Left ventricle myocardium inferior (tissue), 1 donor: ENCODE measurements around the gene CCNB1. TPM values are rescaled to one million over a fixed set of nuclear protein-coding genes. Genes with fewer than 3 reads are reported as not detected.
"Not testable (repeated sequence)": the region's sequence is repeated elsewhere in the genome, so short reads cannot be mapped to it uniquely, and the experiment has no call there.

Experiments
- DNase-seq: peaks from one replicate; pipeline ENCODE4 v3.0.0-alpha.2; 2020
- H3K27ac ChIP-seq: fragments of 200-600 bp; replicated peaks from 2 replicates; pipeline ENCODE4 v1.8.0; 2021
- H3K27me3 ChIP-seq: fragments of 200-600 bp; 2 replicates; pipeline ENCODE4 v1.8.0; 2021; ENCODE audit warnings: low read depth
- H3K36me3 ChIP-seq: fragments of 200-600 bp; 2 replicates; pipeline ENCODE4 v1.8.0; 2021
- H3K4me1 ChIP-seq: fragments of 200-600 bp; 2 replicates; pipeline ENCODE4 v1.8.0; 2021
- H3K4me3 ChIP-seq: fragments of 200-600 bp; 2 replicates; pipeline ENCODE4 v1.8.0; 2021; ENCODE audit warnings: mild to moderate bottlenecking, moderate library complexity
- H3K9me3 ChIP-seq: fragments of 200-600 bp; replicated peaks from 2 replicates; pipeline ENCODE4 v1.8.0; 2021
- CTCF ChIP-seq: fragments of 200-600 bp; IDR thresholded peaks from 2 replicates; pipeline ENCODE4 v1.8.0; 2021; ENCODE audit warnings: antibody characterized with exemption, mild to moderate bottlenecking, borderline replicate concordance
- intact Hi-C: fragments of 100-400 bp; cut with micrococcal nuclease; formaldehyde crosslinking; loops from one replicate; pipeline ENCODE4 v1.11.0; 2022
- total RNA-seq: library from RNA; stranded (reverse); fragmentation: NEBNext Ultra II Directional; extraction: Animal tissue kit (Norgen Biotek cat#: 25700); gene quantifications from one replicate; pipeline ENCODE4 v1.2.1, GENCODE V29; 2021
- donor health status: DM: no; HTN: yes; CAD: no; lungs with severe emphysema.

The CCNB1 gene
- total RNA-seq, 1 donor from 2014 or later: 3.5 TPM

GRCh38 chr5:69136293-69136692, 30.7 kb upstream of the CCNB1 start:
- no peak overlapping the region for H3K4me3 ChIP-seq

GRCh38 chr5:69137208-69137607, 29.7 kb upstream of the CCNB1 start:
- H3K4me3 ChIP-seq, intact Hi-C loops, H3K27ac ChIP-seq, H3K27me3 ChIP-seq, DNase-seq, H3K4me1 ChIP-seq, H3K36me3 ChIP-seq: not testable (repeated sequence)
- peaks cover 16% of the 10 kb centered on the region for H3K9me3 ChIP-seq

More at GRCh38 chr5:69136293-69136692, 30.7 kb upstream of the CCNB1 start:
- Histone ChIP-seq H3K27me3 (no peaks in the 10 kb centered on the region), H3K36me3 (peaks cover 13% of the 10 kb centered on the region), H3K9me3 (peaks cover 14% of the 10 kb centered on the region), H3K4me1 (no peaks in the 10 kb centered on the region), H3K27ac (no peak overlapping the region)
- DNase-seq: no peak
- no peak for TF ChIP-seq CTCF
- intact Hi-C loops: no loop called here

- Histone ChIP-seq H3K4me1 (no peaks in the 10 kb centered on the region), H3K36me3 (peaks cover 5% of the 10 kb centered on the region), H3K9me3 (peaks cover 16% of the 10 kb centered on the region), H3K27ac (no peak overlapping the region), H3K27me3 (no peaks in the 10 kb centered on the region), H3K4me3 (no peak overlapping the region)
- TF ChIP-seq CTCF: no peak
- intact Hi-C loops: no loop called here
- no peak for DNase-seq
These were observed 29.1 kb upstream of the CCNB1 start for GRCh38 chr5:69137807-69138206.

- H3K27me3 ChIP-seq: no peaks in the 10 kb centered on the region
- no peak for TF ChIP-seq CTCF
- DNase-seq: no peak
- no peak overlapping the region for H3K4me3 ChIP-seq
- intact Hi-C loops: no loop called here
- H3K4me1 ChIP-seq: no peaks in the 10 kb centered on the region
- H3K36me3 ChIP-seq: peaks cover 5% of the 10 kb centered on the region
- H3K27ac ChIP-seq: no peak overlapping the region
- H3K9me3 ChIP-seq: peaks cover 16% of the 10 kb centered on the region
These were observed 28.2 kb upstream of the CCNB1 start for GRCh38 chr5:69138766-69139165.

- H3K27me3 ChIP-seq, H3K4me3 ChIP-seq, intact Hi-C loops, H3K4me1 ChIP-seq, H3K27ac ChIP-seq, H3K36me3 ChIP-seq, DNase-seq: not testable (repeated sequence)
- H3K9me3 ChIP-seq: peaks cover 16% of the 10 kb centered on the region
These were observed 26.7 kb upstream of the CCNB1 start for GRCh38 chr5:69140239-69140638.

- intact Hi-C loops: no loop called here
- no peaks in the 10 kb centered on the region for H3K27me3 ChIP-seq
- peaks cover 16% of the 10 kb centered on the region for H3K9me3 ChIP-seq
- H3K4me1 ChIP-seq: no peaks in the 10 kb centered on the region
- TF ChIP-seq CTCF: no peak
- H3K36me3 ChIP-seq: no peaks in the 10 kb centered on the region
- H3K4me3 ChIP-seq: no peak overlapping the region
- H3K27ac ChIP-seq: no peak overlapping the region
- no peak for DNase-seq
These were observed 26.1 kb upstream of the CCNB1 start for GRCh38 chr5:69140827-69141226.

GRCh38 chr5:69148576-69148975, 18.4 kb upstream of the CCNB1 start:
- DNase-seq, H3K36me3 ChIP-seq, H3K27ac ChIP-seq, H3K9me3 ChIP-seq, H3K27me3 ChIP-seq, intact Hi-C loops, H3K4me3 ChIP-seq, H3K4me1 ChIP-seq: not testable (repeated sequence)
